Spinal cord (tissue), 10 donors: ENCODE results near the gene TRIM56. TPM values are rescaled to one million over a fixed set of nuclear protein-coding genes. Genes with fewer than 3 reads are reported as not detected.
"Not testable (repeated sequence)": the region's sequence is repeated elsewhere in the genome, so short reads cannot be mapped to it uniquely, and the experiment has no call there.

Source experiments
- DNase-seq, 6 donors: peaks; one replicate each; pipeline versions ENCODE4 v3.0.0 to v3.0.0-alpha.2; 2013 to 2015; ENCODE audit warnings: low spot score in 6 of 6, low read depth in 4 of 6
- H3K27ac ChIP-seq: one replicate; pipeline ENCODE4 v1.5.1; 2013; ENCODE audit warnings: low read depth, low read length, control low read depth
- H3K27me3 ChIP-seq: one replicate; pipeline ENCODE4 v1.6.1; 2013; ENCODE audit warnings: low read length; ENCODE audit not compliant: control insufficient read depth, insufficient read depth
- H3K36me3 ChIP-seq: one replicate; pipeline ENCODE4 v1.6.1; 2013; ENCODE audit warnings: low read length; ENCODE audit not compliant: control insufficient read depth, insufficient read depth
- H3K4me1 ChIP-seq: one replicate; pipeline ENCODE4 v1.6.1; 2013; ENCODE audit warnings: low read length; ENCODE audit not compliant: control insufficient read depth, insufficient read depth
- H3K4me3 ChIP-seq: one replicate; pipeline ENCODE4 v1.5.1; 2013; ENCODE audit warnings: low read depth, low read length, control low read depth
- H3K9me3 ChIP-seq: one replicate; pipeline ENCODE4 v1.6.1; 2013; ENCODE audit warnings: low read length; ENCODE audit not compliant: control insufficient read depth, insufficient read depth
- WGBS: methylation state at CpG from one replicate; pipeline ENCODE4 v1.1.5; 2013; ENCODE audit warnings: missing lambda C conversion rate; ENCODE audit not compliant: insufficient coverage; 5-methylcytosine and 5-hydroxymethylcytosine counted together
- polyA plus RNA-seq, 2 donors: library from polyadenylated mRNA; unstranded; fragments of 120-200 nt; gene quantifications; one replicate each; pipeline ENCODE4 v1.2.1, GENCODE V29; 2013; ENCODE audit not compliant: insufficient read length in 2 of 2
- total RNA-seq, 2 donors: library from RNA; depleted of rRNA in 1 of 2; stranded (reverse); fragments of 120-200 nt in 1 of 2; fragments of >200 nt in 1 of 2; gene quantifications; one replicate each; pipeline versions ENCODE4 v1.2.3 to v1.2.4, GENCODE V29; 2013 to 2014
- donor health status: healthy.

The TRIM56 gene
- total and polyA plus RNA-seq, 4 donors: 5.6 to 10.9 (median 6.5) TPM

DNA sequence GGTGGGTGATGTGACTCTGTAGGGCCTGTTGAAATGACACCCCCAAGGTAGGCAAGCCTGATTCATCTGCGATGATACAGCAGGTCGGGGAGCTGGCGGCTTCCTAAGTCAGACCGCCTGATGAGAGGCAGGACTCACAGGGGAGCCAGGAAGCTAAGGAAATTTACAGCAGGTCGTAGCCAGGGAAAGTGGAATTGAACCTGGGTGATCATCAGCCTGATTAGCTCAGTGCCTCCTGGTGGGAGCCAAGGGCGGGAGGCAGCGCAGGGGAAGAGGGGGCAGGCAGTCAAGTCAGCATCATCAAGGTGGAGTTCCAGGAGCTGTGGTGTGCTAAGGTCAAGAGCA, 18.5 kb upstream of the TRIM56 start:
- Histone ChIP-seq H3K9me3 (no peaks in the 10 kb centered on the region), H3K4me3 (no peak overlapping the region), H3K27ac (no peak overlapping the region), H3K36me3 (no peaks in the 10 kb centered on the region), H3K27me3 (no peaks in the 10 kb centered on the region), H3K4me1 (peaks cover 6% of the 10 kb centered on the region)
- DNase-seq: peak in 1 of 6 donors; percentile 18
- WGBS: 42% methylated on average over 7 of the region's 7 CpGs

DNA sequence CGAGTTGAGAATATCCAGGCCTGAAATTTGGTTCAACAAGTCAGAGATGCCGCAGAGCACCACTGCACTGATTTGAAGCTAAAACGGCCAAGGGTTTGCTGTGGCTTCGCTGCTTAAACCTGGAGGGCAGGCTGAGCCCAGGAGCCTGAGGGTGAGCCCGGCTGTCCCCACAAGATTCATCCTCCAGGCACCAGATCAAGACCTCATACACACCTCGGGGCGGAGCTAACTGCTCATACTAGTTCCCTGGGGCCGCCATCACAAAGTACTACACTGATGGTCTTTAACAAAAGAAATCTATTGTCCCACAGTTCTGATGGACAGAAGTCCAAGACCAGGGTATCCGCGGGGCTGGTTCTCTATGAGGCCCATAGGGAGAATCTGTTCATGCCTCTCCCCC, 16.9 kb upstream of the TRIM56 start:
- no peak for DNase-seq
- Histone ChIP-seq H3K36me3 (no peaks in the 10 kb centered on the region), H3K27me3 (no peaks in the 10 kb centered on the region), H3K4me3 (no peak overlapping the region), H3K27ac (no peak overlapping the region), H3K4me1 (peaks cover 6% of the 10 kb centered on the region), H3K9me3 (no peaks in the 10 kb centered on the region)
- WGBS: 94% methylated on average over 10 of the region's 10 CpGs

DNA sequence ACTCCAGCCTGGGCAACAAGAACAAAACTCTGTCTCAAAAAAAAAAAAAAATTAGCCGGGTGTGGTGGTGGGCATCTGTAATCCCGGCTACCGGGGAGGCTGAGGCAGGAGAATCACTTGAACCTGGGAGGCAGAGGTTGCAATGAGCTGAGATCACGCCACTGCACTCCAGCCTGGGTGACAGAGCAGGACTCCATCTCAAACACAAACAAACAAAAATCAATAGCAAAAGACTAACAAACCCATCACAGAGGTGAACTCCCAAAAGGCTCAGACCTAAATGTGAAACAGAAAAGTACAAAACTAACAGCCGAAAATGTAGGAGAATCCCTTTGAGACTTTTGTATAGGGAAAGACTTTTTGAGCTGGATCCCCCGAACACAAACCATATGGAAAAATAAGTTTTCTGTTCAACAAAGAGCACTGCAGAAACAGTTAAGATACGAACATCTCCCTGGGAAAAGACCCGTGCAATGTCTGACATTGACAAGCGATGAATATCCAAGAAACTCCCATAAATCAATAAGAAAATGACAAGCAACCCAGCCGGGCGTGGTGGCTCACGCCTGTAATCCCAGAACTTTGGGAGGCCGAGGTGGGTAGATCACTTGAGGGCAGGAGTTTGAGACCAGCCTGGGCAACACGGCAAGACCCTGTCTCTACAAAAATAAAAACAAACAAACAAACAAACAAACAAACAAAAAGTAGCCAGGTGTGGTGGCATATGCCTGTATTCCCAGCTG, 13.7 kb upstream of the TRIM56 start:
- DNase-seq, H3K9me3 ChIP-seq, H3K4me3 ChIP-seq, H3K4me1 ChIP-seq, H3K27me3 ChIP-seq, H3K36me3 ChIP-seq, H3K27ac ChIP-seq: not testable (repeated sequence)
- 69% methylated on average over 3 of the region's 14 CpGs for WGBS

DNA sequence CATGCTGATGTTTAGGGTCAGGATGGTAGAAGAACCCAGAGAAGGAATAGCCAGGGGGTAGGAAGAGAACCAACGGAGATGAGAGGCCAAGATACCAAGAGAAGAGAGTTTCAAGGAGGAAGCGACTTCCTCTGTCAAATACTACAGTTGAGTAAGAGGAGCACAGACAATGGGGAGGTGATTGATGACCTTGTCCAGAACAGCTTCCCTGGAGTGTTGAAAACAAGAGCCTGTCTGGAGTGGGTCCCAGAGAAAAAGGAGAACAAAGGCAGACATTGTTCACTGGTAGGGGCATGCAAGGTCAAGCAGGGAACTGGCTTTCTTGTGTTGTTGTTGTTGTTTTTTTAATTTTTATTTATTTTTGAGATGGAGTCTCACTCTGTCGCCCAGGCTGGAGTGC, 9.6 kb upstream of the TRIM56 start:
- peaks cover 8% of the 10 kb centered on the region for H3K4me1 ChIP-seq
- no peaks in the 10 kb centered on the region for H3K9me3 ChIP-seq
- peak in 1 of 6 donors; percentile 10 for DNase-seq
- H3K4me3 ChIP-seq: no peak overlapping the region
- no peaks in the 10 kb centered on the region for H3K27me3 ChIP-seq
- WGBS: 5% methylated on average over 2 of the region's 3 CpGs
- no peaks in the 10 kb centered on the region for H3K36me3 ChIP-seq
- H3K27ac ChIP-seq: no peak overlapping the region

DNA sequence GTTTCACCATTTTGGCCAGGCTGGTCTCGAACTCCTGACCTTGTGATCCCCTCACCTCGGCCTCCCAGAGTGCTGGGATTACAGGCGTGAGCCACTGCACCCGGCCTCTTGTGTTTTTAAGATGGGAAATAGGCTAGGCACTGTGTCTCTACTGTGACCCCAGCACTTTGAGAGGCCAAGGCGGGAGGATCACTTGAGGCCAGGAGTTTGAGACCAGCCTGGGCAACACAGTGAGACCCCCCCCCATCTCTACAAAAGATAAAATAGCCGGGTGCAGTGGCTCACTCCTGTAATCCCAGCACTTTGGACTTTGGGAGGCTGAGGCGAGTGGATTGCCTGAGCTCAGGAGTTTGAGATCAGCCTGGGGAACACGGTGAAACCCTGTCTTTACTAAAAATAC, 9.1 kb upstream of the TRIM56 start:
- H3K36me3 ChIP-seq, DNase-seq, H3K4me3 ChIP-seq, H3K9me3 ChIP-seq, H3K4me1 ChIP-seq, H3K27me3 ChIP-seq, H3K27ac ChIP-seq: not testable (repeated sequence)
- 90% methylated on average over 2 of the region's 8 CpGs for WGBS

DNA sequence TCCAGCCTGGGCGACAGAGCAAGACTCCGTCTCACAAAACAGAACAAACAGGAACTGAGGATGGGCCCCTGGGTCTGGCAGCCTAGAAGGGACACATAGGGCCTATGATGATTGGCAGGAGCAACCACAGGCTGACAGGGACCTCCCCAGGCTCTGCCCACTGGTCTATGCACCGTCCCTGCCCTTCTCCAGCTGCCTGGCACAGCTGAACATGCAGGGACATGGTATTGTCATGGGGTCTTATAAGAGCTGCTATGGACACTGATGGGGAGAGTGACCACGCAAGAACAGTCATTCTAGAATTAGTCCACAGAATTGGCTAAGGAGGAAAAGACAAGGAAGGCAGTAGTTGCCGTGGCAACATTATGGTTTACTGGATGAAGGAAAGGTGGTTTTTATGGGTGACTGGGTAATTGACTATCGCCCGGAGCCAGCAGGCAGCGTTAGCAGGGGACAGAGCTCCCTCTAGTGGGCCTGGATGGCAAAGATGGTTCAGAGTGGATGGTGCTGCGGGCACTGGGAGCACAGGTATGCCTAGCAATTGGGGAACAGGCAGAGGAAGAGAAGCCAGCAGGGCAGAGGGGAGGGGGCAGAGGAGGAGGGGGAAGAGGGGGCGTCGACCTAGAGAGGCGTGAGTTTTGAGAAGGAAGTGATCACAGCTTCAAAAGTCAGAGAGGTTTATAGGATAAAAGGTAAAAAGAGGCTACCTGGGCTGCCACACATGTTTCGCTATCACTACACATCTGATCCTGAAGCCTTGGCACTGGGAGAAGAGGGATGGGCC, 7.8 kb upstream of the TRIM56 start:
- DNase-seq: peak; percentile 36 to 95 (median 58)
- Histone ChIP-seq H3K4me1 (peaks cover 8% of the 10 kb centered on the region), H3K27me3 (no peaks in the 10 kb centered on the region), H3K4me3 (no peak overlapping the region), H3K27ac (no peak overlapping the region), H3K9me3 (no peaks in the 10 kb centered on the region), H3K36me3 (no peaks in the 10 kb centered on the region)
- WGBS: 15% methylated on average over 10 of the region's 13 CpGs

DNA sequence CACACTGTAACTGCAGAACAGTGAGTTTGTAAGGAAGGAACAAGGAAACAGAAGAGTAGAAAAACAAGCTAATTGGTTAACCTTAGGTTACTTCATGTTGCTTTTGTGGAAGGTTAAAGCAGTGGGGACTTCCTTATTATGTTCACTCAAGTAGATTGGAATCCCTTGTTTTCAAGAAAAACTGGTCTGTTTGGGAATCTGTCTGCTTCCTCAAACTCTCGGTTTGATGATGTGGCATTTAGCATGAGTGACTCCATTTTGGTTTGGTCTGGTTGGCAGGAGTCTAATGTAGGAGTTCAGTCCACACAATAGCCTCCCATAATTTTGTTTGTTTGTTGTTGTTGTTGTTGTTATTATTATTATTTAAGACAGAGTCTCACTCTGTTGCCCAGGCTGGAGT, 3.8 kb upstream of the TRIM56 start:
- no peaks in the 10 kb centered on the region for H3K27me3 ChIP-seq
- no peak overlapping the region for H3K27ac ChIP-seq
- no CpG with 5 or more reads among the region's 1 CpG for WGBS
- DNase-seq: no peak
- H3K4me1 ChIP-seq: peaks cover 8% of the 10 kb centered on the region
- H3K9me3 ChIP-seq: no peaks in the 10 kb centered on the region
- no peak overlapping the region for H3K4me3 ChIP-seq
- H3K36me3 ChIP-seq: no peaks in the 10 kb centered on the region

DNA sequence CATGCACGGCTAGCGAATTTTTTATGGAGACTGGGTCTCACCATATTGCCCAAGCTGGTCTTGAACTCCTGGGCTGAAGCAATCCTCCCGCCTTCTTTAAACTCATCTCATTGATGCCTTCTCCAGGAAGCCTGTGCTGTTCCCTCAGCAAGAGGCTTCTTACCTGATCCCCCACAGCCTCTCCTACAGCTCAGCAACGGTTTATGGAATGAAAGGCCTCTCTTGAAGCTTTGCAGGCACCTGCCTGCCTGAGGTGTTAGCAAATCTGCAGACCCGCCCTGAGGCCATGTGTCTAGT, 468 bp upstream of the TRIM56 start:
- Histone ChIP-seq H3K27me3 (no peaks in the 10 kb centered on the region), H3K9me3 (no peaks in the 10 kb centered on the region), H3K27ac (no peak overlapping the region), H3K4me3 (peak overlapping the region; percentile 68), H3K36me3 (peaks cover 27% of the 10 kb centered on the region), H3K4me1 (no peaks in the 10 kb centered on the region)
- DNase-seq: no peak
- WGBS: 71% methylated on average over 5 of the region's 5 CpGs

DNA sequence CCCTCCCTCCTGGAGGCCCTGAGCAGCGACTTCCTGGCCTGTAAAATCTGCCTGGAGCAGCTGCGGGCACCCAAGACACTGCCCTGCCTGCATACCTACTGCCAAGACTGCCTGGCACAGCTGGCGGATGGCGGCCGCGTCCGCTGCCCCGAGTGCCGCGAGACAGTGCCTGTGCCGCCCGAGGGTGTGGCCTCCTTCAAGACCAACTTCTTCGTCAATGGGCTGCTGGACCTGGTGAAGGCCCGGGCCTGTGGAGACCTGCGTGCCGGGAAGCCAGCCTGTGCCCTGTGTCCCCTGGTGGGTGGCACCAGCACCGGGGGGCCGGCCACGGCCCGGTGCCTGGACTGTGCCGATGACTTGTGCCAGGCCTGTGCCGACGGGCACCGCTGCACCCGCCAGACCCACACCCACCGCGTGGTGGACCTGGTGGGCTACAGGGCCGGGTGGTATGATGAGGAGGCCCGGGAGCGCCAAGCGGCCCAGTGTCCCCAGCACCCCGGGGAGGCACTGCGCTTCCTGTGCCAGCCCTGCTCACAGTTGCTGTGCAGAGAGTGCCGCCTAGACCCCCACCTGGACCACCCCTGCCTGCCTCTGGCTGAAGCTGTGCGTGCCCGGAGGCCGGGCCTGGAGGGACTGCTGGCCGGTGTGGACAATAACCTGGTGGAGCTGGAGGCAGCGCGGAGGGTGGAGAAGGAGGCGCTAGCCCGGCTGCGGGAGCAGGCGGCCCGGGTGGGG, 2.2 kb downstream of the TRIM56 start:
- H3K9me3 ChIP-seq: no peaks in the 10 kb centered on the region
- 96% methylated on average over 45 of the region's 45 CpGs for WGBS
- DNase-seq: no peak
- H3K27ac ChIP-seq: no peak overlapping the region
- no peaks in the 10 kb centered on the region for H3K27me3 ChIP-seq
- H3K36me3 ChIP-seq: peaks cover 27% of the 10 kb centered on the region
- H3K4me1 ChIP-seq: no peaks in the 10 kb centered on the region
- H3K4me3 ChIP-seq: no peak overlapping the region
